ENCODE measurements around the gene MECP2.

GRCh38 chrX:154024271-154024670 is 73.2 kb downstream of the MECP2 start:
- TF ChIP-seq, protein P1, sequence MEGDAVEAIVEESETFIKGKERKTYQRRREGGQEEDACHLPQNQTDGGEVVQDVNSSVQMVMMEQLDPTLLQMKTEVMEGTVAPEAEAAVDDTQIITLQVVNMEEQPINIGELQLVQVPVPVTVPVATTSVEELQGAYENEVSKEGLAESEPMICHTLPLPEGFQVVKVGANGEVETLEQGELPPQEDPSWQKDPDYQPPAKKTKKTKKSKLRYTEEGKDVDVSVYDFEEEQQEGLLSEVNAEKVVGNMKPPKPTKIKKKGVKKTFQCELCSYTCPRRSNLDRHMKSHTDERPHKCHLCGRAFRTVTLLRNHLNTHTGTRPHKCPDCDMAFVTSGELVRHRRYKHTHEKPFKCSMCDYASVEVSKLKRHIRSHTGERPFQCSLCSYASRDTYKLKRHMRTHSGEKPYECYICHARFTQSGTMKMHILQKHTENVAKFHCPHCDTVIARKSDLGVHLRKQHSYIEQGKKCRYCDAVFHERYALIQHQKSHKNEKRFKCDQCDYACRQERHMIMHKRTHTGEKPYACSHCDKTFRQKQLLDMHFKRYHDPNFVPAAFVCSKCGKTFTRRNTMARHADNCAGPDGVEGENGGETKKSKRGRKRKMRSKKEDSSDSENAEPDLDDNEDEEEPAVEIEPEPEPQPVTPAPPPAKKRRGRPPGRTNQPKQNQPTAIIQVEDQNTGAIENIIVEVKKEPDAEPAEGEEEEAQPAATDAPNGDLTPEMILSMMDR (IDR thresholded peaks at IDR 0.05; ENCODE audit: insufficient read depth, low read length), result no peak
- no peak for TF ChIP-seq GABPA (IDR thresholded peaks at IDR 0.05; ENCODE audit: low read depth)
- no peak for TF ChIP-seq POLR2AphosphoS5 (IDR thresholded peaks at IDR 0.05; ENCODE audit: low read depth)
- no peak for TF ChIP-seq REST (IDR thresholded peaks at IDR 0.05; ENCODE audit: insufficient replicate concordance, low read depth)
